Loucy (cell line): ENCODE data around the gene TRAF3IP1.

Experiments
- H2AFZ ChIP-seq: fragments of 200-600 bp; sonication (generic); 2 replicates; pipeline ENCODE4 v1.6.0; 2016; ENCODE audit warnings: antibody characterized with exemption, mild to moderate bottlenecking, low read length, moderate library complexity
- H3F3A ChIP-seq: fragments of 200-600 bp; 2 replicates; pipeline ENCODE4 v1.6.0; 2016; ENCODE audit warnings: antibody characterized with exemption, low read depth, mild to moderate bottlenecking
- H3K27me3 ChIP-seq: fragments of 200-600 bp; sonication (generic); 2 replicates; pipeline ENCODE4 v1.6.1; 2014; ENCODE audit warnings: low read length, mild to moderate bottlenecking; ENCODE audit not compliant: insufficient read depth, poor library complexity, severe bottlenecking
- H3K36me3 ChIP-seq: fragments of 200-600 bp; sonication (generic); 2 replicates; pipeline ENCODE4 v1.6.1; 2016; ENCODE audit warnings: low read length; ENCODE audit not compliant: insufficient read depth
- H3K4me1 ChIP-seq: fragments of 200-600 bp; sonication (generic); 2 replicates; pipeline ENCODE4 v1.5.1; 2014; ENCODE audit warnings: low read length, mild to moderate bottlenecking; ENCODE audit not compliant: insufficient read depth, poor library complexity, severe bottlenecking
- H3K4me2 ChIP-seq: fragments of 200-600 bp; sonication (generic); 2 replicates; pipeline ENCODE4 v1.6.0; 2014; ENCODE audit warnings: antibody characterized with exemption, low read length, low read depth, mild to moderate bottlenecking; ENCODE audit not compliant: poor library complexity, severe bottlenecking
- H3K4me3 ChIP-seq: fragments of 200-600 bp; sonication (generic); 2 replicates; pipeline ENCODE4 v1.5.1; 2014; ENCODE audit warnings: low read length, mild to moderate bottlenecking, mixed read lengths; ENCODE audit not compliant: poor library complexity, severe bottlenecking
- H3K79me2 ChIP-seq: fragments of 200-600 bp; sonication (generic); 2 replicates; pipeline ENCODE4 v1.6.1; 2014; ENCODE audit warnings: low read length; ENCODE audit not compliant: insufficient read depth
- H3K9ac ChIP-seq: fragments of 200-600 bp; sonication (generic); 2 replicates; pipeline ENCODE4 v1.6.0; 2014; ENCODE audit warnings: mild to moderate bottlenecking, low read depth, low read length, moderate library complexity; ENCODE audit not compliant: poor library complexity, severe bottlenecking
- H3K9me2 ChIP-seq: fragments of 200-600 bp; sonication (generic); replicated peaks from 2 replicates; pipeline ENCODE4 v1.6.1; 2016; ENCODE audit warnings: low read depth, low read length, mixed read lengths
- H3K9me3 ChIP-seq: fragments of 200-600 bp; sonication (generic); 2 replicates; pipeline ENCODE4 v1.6.1; 2014; ENCODE audit warnings: mild to moderate bottlenecking, antibody characterized with exemption, low read length, low read depth; ENCODE audit not compliant: insufficient read depth
- H4K20me1 ChIP-seq: fragments of 200-600 bp; sonication (generic); 2 replicates; pipeline ENCODE4 v1.6.0; 2014; ENCODE audit warnings: antibody characterized with exemption, low read length, mild to moderate bottlenecking; ENCODE audit not compliant: insufficient read depth, poor library complexity, severe bottlenecking
- CTCF ChIP-seq: fragments of 200-600 bp; sonication (generic); conservative IDR thresholded peaks from 2 replicates; pipeline ENCODE4 v1.5.1; 2014; ENCODE audit warnings: mild to moderate bottlenecking, antibody characterized with exemption, low read length
- EZH2phosphoT487 ChIP-seq: fragments of 200-600 bp; IDR thresholded peaks from 2 replicates; pipeline ENCODE4 v1.6.1; 2018; ENCODE audit warnings: antibody characterized with exemption, mild to moderate bottlenecking, moderate library complexity, borderline replicate concordance

Gene TRAF3IP1

GRCh38 chr2:238286551-238286950 lies 33.8 kb upstream of the TRAF3IP1 start:
- Histone ChIP-seq H3K9me3 (no peaks in the 10 kb centered on the region), H3K4me1 (peaks cover 67% of the 10 kb centered on the region), H3K79me2 (peaks cover 64% of the 10 kb centered on the region), H4K20me1 (peaks cover 34% of the 10 kb centered on the region), H3K9me2 (no peaks in the 10 kb centered on the region), H3K36me3 (no peaks in the 10 kb centered on the region), H3K27me3 (no peaks in the 10 kb centered on the region), H3K9ac (peak overlapping the region; percentile 35), H3K4me2 (peak overlapping the region; percentile 79), H2AFZ (no peak overlapping the region), H3K4me3 (peak overlapping the region; percentile 75), H3F3A (no peaks in the 10 kb centered on the region)
- TF ChIP-seq CTCF = no peak
- no peak for TF ChIP-seq EZH2phosphoT487

- H4K20me1 ChIP-seq = peaks cover 32% of the 10 kb centered on the region
- H3K79me2 ChIP-seq = peaks cover 58% of the 10 kb centered on the region
- peak overlapping the region; percentile 74 for H3K9ac ChIP-seq
Observed at GRCh38 chr2:238286987-238287736, 33.2 kb upstream of the TRAF3IP1 start.

GRCh38 chr2:238287737-238288649 lies 32.3 kb upstream of the TRAF3IP1 start, which contains the start of gene PER2:
Gene PER2 (minus strand): TSS chr2:238288610. CDS start chr2:238277936, 10,674 bp downstream.
- no peaks in the 10 kb centered on the region for H3K9me3 ChIP-seq
- peak within 1 kb of the TSS; percentile 98 for H2AFZ ChIP-seq
- peak within 1 kb of the TSS; percentile 75 for H3K4me3 ChIP-seq
- no peaks in the 10 kb centered on the region for H3K27me3 ChIP-seq
- TF ChIP-seq EZH2phosphoT487 (no peak), CTCF (peak; percentile 34)
- H4K20me1 ChIP-seq = peaks cover 28% of the 10 kb centered on the region
- H3K9me2 ChIP-seq = no peaks in the 10 kb centered on the region
- H3K4me1 ChIP-seq = peaks cover 53% of the 10 kb centered on the region
- no peaks in the 10 kb centered on the region for H3F3A ChIP-seq
- H3K36me3 ChIP-seq = no peaks in the 10 kb centered on the region
- H3K9ac ChIP-seq = peak within 1 kb of the TSS; percentile 77
- peak within 1 kb of the TSS; percentile 84 for H3K4me2 ChIP-seq
- H3K79me2 ChIP-seq = peaks cover 50% of the 10 kb centered on the region

More at GRCh38 chr2:238286987-238287736, 33.2 kb upstream of the TRAF3IP1 start:
- no peak overlapping the region for H2AFZ ChIP-seq
- H3K4me3 ChIP-seq = peak overlapping the region; percentile 75
- H3K9me2 ChIP-seq = no peaks in the 10 kb centered on the region
- no peaks in the 10 kb centered on the region for H3K27me3 ChIP-seq
- TF ChIP-seq CTCF = no peak
- no peak for TF ChIP-seq EZH2phosphoT487
- H3K4me1 ChIP-seq = peaks cover 61% of the 10 kb centered on the region
- H3K9me3 ChIP-seq = no peaks in the 10 kb centered on the region
- H3F3A ChIP-seq = no peaks in the 10 kb centered on the region
- H3K4me2 ChIP-seq = peak overlapping the region; percentile 79
- H3K36me3 ChIP-seq = no peaks in the 10 kb centered on the region
